Neural progenitor cell (in vitro differentiated cells): ENCODE results near the gene PLVAP.

Experiments
- EZH2 ChIP-seq: fragments of 200-600 bp; sonication (generic); IDR thresholded peaks from 2 replicates; pipeline ENCODE4 v1.6.1; 2017; ENCODE audit warnings: antibody characterized with exemption, mild to moderate bottlenecking, moderate library complexity
- TF ChIP-seq, protein P1 (sequence below): fragments of 200-600 bp; sonication (generic); IDR thresholded peaks from 2 replicates; pipeline ENCODE4 v1.5.1; 2017; ENCODE audit warnings: antibody characterized with exemption, mild to moderate bottlenecking

DNA sequence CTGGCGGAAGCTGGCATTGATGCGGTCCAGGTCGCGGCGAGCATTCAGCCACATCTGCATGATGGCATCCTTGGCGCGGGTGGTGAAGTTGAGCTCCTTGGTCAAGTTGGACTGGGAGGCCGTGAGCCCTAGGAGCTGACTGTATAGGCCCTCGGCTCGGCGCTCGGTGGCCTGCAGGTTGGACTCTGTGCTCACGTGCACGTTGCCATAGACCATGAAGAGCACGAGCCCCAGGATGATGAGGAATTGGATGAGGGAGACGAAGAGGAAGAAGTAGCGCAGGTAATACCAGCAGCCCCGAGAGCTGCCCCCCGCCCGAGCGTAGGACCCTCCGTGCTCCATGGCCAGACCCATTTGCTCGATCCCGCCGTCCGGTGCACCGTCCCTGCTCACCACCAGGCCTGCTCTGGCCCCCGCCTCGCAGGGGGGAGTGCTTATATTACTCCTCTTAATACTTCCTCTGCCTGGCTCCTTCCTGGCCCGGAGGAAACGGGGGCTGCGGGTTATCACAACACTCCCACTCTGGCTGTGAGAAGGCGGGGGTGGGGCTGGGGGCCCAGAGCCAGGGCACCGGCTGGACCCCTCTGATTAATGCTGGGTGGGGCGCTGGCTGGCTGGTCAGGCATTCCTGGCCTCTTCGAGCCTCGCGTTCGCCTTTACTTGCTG is at the start of gene PLVAP:
- TF ChIP-seq, protein P1, sequence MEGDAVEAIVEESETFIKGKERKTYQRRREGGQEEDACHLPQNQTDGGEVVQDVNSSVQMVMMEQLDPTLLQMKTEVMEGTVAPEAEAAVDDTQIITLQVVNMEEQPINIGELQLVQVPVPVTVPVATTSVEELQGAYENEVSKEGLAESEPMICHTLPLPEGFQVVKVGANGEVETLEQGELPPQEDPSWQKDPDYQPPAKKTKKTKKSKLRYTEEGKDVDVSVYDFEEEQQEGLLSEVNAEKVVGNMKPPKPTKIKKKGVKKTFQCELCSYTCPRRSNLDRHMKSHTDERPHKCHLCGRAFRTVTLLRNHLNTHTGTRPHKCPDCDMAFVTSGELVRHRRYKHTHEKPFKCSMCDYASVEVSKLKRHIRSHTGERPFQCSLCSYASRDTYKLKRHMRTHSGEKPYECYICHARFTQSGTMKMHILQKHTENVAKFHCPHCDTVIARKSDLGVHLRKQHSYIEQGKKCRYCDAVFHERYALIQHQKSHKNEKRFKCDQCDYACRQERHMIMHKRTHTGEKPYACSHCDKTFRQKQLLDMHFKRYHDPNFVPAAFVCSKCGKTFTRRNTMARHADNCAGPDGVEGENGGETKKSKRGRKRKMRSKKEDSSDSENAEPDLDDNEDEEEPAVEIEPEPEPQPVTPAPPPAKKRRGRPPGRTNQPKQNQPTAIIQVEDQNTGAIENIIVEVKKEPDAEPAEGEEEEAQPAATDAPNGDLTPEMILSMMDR, result no peak
- no peak for TF ChIP-seq EZH2
